Thyroid gland (tissue), 4 donors: ENCODE data around the gene ACTA2.

ENCODE experiments used
- CTCF ChIP-seq, 6 experiments: fragments of 200-600 bp in 3 of 6; fragments of 450-650 bp in 3 of 6; sonication (generic) in 3 of 6; IDR thresholded peaks; one replicate each; pipeline ENCODE4 v1.5.1; 2016 to 2019; ENCODE audit warnings: antibody characterized with exemption in 6 of 6, mild to moderate bottlenecking in 2 of 6, inconsistent platforms in 1 of 6, moderate library complexity in 1 of 6
- POLR2A ChIP-seq, 2 donors: fragments of 450-650 bp; IDR thresholded peaks; one replicate each; pipeline ENCODE4 v1.6.1; 2017; ENCODE audit warnings: antibody characterized with exemption in 2 of 2, mild to moderate bottlenecking in 2 of 2, moderate library complexity in 1 of 2

- TF ChIP-seq POLR2A (IDR thresholded peaks at IDR 0.05) (no peak), CTCF (IDR thresholded peaks at IDR 0.05) (no peak)
These were observed 13.6 kb downstream of the ACTA2 start for GRCh38 chr10:88938938-88939337.
